Stimulated activated naive CD4-positive, alpha-beta T cell treated with Interleukin-2 at 50 U/mL for 16 hours (primary cell): ENCODE measurements around the gene GRAP2.

Source experiments
- DNase-seq: peaks from one replicate; lab custom pipeline; 2025; lab: John Stamatoyannopoulos, UW

Gene GRAP2

DNA sequence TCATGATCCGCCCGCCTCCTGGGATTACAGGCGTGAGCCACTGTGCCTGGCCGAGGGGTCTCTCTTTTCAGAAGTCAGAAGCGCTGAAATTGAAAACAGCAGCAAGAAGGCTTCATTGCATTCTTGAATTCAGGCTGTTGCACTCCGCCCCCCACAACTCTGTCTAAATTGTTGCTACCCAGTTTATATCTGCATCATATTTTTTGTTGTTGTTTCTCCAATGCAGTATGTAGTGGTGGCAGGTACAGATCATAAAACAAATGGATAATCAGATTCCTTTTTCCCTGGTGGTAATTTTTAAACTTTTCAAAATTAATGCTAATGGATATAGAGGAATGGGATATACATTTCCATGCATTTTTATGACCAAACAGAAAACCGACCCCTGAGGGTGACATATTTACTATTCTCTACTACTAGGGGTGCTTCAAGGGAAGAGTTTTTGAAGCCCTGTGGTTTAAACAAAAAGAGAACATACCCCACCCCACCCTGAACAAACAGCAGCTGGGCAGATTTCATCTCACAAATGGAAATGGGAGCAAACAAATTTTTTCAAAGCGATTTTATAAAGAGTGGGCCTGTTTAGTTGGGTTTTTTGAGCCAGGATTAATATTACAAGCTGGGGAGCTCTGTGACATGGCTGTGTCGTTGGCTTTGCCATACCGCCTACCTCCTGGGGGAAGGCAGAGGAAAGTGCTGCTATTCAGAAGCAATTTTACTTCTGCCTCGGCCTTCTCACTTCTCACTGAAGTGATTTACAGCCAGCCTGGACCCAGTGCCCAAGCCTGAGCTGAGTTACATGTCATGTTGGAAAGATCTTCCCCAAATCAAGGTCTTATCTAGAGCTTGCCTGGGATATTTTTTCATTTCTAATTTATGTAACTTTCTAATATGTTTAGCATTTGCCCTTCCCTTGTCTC, 43.3 kb downstream of the GRAP2 start:
- DNase-seq: no peak

DNA sequence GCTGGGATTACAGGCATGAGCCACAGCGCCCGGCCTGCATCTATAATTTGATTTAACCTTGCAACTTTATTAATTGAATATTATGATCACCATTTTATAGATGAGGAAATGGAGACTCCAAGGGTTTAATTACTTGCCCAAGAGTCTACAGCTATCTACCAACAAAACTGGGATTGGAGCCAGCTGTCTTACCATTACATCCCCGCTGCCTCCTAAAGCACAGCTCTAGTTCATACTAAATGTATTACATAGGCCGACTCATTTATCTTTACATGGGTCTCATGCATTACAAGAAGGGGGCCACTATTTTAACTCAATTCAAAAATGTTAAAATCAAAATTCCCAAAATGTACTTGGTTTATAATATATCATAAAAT, 45.2 kb downstream of the GRAP2 start:
- DNase-seq: no peak

DNA sequence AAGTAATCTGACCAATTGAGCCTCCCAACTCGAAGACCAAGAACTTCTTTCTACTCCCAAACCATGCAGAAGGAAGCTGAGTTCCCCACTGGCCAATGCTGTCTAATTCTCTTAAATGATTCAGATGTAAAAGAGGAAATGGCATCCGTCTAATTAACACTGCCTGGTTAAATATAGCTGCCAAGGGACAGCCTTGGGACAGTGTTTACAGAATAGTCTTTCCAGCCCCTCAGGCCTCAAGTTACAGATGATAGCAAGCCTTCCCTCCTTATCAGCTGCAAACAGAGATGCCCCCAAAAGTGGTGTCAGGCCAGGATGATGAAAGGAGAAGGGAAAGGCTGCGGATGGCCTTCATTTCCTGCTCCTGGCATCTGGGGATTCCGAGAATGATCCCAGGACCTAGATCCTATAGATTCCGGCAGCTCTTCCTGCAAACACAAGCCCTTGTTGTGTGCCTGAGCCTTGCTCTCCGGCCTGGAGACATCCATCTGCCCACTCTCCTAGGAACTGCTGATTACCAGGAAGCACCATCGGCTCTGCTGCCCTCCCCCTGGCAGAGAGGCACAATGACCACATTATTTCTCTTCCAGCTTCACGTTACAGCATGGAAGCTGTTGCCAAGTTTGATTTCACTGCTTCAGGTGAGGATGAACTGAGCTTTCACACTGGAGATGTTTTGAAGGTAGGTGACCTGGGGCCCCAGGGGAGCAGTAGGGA, 45.8 kb downstream of the GRAP2 start:
- no peak for DNase-seq

DNA sequence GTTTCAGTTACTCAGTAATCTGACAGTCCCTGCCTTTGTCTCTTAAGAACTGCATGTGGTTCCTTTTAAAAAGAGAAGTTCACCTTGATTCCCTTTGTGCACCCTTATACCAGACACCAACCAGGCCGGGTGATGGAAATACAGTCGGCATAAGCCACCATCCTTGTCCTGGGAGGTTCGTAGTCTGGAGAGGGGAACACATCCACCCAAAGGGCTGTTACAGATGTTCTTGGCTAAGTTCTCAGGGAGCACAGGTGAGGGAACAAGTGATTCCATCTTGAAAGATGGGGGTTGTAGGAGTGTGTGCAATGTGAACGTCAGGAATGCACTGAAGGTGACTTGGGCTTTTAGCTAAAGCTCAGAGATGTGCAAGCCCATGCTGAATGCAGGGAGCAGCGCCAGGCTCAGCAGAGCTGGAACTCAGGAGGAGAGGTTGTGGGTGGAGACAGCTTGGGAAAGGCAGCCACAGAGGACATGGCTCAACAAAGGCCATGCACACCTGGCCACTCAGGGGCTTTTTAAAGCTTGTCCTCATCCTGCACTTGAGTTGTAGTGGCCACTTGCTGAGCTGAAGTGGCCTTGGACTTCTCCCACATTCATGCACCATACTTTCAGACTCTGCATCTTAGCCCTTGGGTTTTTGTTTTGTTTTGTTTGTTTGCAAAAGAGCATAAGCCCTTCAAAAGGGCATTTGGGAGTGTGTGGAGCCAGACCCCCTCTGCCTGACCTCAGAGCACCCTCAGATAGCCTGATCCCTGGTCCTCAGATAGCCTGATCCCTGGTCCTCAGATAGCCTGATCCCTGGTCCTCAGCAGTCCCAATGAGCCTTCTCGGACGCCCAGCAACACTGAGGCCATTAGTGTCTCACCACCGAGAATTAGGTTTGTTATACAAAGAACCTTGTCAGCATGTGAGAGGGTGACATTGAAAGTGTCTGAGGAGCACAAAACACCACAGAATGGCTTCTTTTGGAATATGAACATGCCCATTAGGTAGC, 46.6 kb downstream of the GRAP2 start:
- DNase-seq: no peak

DNA sequence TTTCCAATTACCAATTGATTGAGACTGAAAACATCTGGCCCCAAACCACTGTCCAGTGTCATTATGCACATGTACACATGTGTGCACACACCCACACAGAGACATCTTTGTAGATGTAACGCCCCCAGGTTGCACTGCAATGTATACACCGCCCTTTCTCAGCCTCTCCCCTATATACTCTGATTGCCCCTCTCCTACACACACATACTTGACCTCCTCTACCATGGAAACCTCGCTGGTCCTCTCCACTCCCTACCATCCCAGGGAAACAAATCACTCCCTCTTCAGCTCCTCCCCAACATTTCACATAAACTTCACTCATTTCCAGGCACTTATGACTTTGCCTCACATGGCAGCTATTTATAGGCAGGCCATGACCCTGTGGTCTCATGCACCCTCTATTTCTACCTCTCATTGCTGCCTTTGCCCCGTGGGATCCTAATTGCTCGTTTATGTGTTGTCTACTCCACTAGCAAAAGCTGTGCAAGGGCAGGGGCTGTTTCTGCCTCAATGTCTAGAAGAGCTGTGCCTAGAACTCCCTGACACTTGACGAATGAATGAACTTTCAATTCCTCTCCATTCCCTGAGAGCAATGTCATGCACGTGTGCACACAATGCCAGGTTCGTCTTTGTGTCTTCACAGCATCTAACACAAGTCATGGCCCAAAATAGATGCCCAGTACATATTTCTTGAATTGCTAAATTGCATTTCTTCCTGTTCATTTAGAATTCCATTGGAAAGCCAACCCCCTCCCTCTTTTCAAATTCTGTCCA, 49.3 kb downstream of the GRAP2 start:
- DNase-seq: no peak

DNA sequence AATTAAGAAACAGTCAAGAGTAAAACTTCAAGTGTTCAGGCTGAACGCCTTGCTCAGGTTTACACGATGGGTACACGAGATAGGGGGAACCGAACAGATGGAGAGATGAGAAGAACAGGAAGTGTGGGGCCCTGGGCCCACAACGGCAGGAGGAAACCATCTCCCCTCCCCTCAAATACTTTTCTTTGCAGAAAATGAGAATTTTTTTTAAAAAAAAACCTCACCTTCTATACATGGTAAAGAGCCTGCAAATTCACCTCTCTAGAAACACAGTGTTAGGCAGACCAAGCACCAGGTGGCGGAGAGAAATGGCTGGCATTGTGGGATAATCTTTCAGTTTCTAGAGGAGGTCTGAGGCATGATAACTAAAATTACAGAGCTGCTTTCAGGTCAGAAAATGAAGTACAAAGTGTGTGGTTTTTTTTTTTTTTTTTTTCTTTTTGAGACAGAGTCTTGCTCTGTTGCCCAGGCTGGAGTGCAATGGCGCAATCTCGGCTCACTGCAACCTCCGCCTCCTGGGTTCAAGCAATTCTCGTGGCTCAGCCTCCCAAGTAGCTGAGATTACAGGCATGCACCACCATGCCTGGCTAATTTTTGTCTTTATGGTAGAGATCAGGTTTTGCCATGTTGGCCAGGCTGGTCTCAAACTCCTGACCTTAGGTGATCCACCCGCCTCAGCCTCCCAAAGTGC, 50.9 kb downstream of the GRAP2 start:
- DNase-seq: peak; percentile 19

DNA sequence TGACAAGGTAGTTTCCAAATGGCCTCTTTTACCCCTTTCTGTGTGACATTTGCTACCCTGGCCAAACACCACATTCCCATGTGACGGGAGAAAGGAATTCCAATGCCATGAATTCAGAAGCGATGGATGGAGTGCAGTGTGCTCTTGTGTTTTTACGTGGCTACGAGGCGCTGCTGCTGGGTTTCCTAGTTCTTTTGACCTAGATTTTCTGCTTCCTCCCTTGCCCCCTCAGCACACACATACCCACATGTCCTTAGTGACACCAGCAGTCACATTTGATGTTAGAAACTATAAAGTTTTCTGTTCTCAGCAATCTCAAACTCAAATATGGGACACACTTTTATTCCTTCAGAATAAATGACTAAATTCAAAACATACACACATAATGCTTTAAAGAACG, 51.5 kb downstream of the GRAP2 start:
- DNase-seq: no peak

DNA sequence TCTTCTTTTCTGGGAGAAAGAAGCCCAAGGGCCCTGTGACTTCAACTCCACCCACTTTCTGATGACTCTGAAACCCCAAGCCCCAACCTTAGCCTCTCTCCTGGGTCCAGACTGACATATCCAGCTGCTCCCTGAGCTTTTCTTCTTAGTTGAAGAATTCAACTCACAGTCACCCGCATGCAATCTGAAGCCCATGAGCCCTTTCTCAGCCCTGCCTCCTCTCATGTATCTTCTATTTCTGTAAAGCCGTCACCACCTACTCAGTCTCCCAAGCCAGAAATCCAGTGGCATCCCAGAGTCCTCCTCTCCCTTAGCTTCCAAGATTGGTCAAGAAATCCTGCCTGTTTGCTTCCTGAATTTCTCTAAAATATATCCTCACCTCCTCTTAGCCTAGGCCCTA, 52.2 kb downstream of the GRAP2 start:
- DNase-seq: no peak

DNA sequence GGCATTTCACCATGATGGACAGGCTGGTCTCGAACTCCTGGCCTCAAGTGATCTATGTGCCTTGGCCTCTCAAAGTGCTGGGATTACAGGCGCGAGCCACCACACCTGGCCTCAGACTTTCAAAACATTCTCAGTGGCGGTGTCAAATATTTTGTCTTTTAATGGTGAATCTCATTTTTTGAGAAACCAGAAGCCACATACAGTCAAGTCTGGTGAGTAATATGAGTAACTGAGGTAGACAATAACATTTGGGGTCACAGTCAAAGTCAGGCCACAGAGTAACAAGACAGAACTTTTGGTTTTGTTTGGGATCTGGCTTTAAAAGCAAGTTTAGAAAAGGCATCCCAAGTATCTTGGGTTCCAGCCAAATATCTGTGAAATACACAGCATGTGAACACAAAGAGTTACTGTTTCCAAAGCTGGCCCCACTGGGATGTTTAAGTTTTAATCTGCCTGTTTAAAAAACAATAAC, 53.7 kb downstream of the GRAP2 start:
- peak; percentile 15 for DNase-seq

DNA sequence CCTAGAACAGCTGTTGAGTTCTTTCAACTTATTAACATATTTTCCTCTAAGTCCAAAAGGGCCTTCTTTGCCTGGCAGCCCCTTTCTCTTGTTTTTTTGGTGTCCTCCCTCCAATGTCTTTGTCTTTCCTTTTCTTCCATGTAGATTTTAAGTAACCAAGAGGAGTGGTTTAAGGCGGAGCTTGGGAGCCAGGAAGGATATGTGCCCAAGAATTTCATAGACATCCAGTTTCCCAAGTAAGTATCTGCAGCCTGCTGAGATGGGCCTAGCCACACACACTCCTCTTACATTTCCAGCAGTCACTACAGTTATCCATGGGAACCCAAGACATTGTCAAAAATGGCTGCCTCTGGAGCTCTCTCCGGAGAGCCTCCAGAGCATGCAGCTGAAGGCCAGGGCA, 54.8 kb downstream of the GRAP2 start:
- no peak for DNase-seq

DNA sequence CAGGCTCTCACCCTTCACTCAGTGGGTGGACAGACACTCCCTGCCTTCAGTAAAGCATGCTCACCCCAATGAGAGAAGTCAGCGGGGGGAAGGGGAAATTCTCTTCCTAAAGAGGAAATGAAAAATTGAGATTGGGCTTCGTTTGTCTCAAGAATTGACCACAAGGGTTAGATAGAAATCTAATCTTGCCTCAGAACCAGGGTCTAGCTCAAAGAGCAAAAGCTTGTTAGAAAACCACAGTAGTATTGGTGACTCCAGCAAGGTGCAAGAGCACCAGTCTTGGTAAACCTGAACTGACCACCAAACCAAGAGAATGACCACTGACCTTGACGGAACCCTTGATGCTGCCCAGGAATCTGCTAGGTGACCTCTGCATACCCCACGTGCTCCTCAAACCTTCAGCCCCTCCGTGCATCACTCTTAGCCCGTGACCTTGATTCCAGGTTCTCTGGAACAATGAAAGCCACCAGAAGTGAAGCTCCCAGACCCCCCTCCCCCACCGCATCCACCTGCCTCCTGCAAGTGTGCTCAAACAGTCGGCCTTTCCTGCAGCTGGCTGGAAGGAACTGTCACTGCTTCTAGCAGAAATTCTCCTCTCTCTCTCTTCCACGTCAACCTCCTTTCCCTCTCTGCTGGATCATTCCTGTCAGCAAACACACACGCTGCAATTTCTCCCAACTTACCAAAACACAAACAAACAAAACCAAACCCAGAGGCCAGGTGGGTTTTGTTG, 56.2 kb downstream of the GRAP2 start:
- no peak for DNase-seq

DNA sequence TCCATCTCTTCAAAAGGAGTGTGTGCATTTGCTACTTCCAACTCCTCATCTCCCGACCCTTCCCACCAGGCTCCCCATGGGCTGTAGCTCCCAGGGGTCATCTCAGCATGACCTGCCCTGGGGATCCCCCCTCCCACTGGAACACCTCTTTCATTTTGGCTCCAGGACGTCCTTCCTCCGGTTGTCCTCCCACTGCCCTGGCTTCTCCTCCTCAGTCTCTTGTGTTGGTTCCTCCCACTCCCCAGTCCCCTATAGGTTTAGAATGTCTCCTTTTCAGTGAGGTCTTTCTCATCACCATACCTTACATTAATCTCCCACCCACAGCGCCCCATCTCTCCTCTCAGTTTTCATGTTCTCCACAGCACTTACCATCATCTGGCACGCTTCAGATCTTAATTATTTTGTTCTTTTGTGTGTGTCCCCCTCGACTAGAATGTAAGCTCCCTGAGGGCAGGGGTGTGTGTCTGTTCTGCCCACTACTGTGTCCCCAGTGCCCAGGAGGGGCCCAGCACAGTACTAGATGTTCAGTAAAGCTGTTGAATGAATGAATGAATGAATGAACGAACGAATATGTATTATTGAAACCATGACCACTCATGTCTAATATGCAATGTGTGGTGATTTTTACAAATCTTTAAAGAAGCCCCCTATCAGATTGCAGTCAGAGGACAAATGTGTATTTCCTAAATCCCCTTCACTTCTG, 57.3 kb downstream of the GRAP2 start:
- DNase-seq: no peak

DNA sequence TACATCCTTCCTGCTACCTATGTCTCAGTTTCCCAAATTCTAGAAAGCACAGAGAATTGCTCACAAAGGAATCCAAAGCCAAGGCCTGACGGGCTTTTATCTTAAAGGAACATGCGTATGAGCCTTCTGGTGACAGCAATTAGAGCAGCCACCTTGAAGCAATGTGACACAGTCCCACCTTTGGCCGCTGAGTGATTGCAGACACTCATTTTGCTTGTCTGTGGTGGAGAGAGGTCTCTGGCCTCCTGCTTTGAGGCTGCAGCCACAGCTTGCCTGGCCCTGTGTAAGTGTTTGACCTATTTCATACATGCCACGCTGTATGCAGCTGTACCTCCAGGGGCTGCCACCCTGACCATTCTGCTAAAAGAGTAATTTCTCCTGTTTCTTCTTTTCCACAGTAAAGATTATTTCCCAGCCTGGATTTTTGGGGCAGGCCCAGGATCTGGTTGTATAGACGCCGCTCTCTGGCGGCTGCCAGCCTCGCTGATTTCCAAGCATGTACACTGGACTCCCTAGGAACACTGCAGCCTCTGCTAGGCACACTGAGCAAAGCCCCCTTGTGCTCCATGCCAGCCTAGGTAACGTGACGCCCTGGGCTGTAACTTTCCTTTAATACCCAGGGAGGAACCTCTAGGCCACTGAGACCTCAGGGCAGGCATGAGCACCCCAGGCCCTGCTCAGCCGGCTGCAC, 58.2 kb downstream of the GRAP2 start:
- no peak for DNase-seq

DNA sequence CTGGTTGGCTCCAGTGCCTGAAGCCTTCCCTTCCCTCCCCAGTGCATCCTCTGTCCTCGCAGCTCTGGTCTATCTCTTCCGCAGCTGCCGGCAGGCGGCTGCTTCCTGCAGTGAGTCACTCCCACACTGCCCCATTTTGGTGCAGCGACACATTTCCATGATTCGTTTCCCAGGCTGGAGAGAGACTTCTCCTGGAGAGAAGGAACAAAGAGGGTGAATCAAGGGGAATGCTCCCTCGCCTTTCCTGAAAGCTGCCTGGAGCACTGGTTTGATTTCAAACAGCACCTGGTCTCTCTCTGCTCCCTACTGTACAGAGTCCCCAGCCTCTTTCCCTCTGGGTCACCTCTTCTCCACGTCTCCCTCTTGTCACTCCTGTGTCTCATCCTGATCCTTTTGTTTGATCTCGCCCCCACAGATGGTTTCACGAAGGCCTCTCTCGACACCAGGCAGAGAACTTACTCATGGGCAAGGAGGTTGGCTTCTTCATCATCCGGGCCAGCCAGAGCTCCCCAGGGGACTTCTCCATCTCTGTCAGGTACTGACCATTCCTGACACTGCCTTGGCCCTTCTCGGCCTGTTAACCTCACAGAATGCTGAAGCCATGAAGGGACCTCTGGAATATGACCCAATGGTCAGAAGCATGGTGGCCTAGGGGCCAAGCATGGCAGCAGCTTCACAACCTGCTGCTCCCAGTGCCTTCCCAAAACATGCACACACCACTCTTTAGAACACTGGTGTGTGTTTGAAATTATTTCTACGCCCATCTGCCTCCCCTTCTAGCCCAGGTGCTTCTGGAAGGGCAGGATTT, 59.0 kb downstream of the GRAP2 start, which contains the start of gene TMA7B:
TSS of gene TMA7B (plus strand) at position 758 of the 808 bp plus-strand sequence. CDS start 3,978 bp downstream, outside the sequence.
- peak; percentile 21 for DNase-seq

DNA sequence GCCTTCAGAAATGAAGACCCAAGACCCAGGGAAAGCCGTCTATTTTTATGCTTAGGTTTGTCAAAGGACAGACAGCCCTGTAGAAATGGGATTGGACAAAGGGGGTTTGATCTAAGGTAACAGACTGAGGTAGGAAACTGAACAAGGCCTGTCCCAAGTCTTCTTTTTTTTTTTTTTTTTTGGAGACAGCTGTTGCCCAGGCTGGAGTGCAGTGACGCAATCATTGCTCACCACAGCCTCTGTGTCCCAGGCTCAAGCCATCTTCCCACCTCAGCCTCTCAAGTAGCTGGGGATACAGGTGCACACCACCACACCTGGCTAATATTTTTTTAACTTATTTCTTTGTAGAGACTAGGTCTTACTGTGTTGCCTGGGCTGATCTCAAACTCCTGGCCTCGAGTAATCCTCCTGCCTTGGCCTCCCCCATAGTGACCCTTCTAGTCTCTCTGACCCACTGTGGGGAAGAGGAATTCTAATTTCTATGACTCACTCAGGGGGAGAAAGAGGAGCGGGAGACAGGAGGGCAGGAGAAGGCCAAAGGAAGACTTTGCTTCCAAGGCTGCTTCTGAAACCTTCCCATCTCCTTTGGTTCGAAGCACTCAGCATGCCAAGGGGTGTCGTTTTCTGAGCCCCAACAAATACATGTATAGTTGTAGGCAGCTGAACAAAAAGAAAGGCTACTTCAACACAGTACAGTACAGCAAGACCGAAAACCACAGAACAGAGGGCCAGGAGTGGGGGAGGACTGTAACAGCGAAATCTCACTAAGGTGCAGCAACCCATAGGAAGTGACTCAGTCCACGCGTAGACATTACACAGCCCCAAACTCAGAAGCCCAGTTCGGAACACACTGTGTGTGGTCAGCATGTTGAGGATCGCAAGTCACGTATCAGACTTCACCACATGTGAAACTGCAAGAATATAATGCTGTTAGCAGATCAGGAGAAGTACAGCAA, 60.2 kb downstream of the GRAP2 start:
- DNase-seq: peak; percentile 76

DNA sequence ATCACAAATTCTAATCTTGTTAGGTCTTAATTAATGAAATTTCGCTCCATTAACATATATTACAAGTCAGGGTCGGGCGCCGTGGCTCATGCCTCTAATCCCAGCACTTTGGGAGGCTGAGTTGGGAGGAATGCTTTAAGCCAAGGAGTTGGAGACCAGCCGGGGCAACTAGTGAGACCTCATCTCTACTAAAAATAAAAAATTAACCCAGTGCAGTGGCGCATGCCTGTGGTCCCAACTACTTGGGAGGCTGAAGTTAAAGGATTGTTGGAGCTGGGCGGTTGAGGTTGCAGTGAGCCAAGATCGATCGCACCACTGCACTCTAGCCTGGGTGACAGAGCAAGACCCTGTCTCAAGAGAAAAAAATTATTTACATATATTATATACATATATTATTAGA, 61.2 kb downstream of the GRAP2 start:
- DNase-seq: no peak
